NCI-H2227 (cell line): Measurements from ENCODE around the gene RECK.

Experiments
- DNase-seq: peaks from one replicate; lab custom pipeline; 2025; ENCODE audit not compliant: unreplicated experiment; lab: John Stamatoyannopoulos, UW

The RECK gene

DNA sequence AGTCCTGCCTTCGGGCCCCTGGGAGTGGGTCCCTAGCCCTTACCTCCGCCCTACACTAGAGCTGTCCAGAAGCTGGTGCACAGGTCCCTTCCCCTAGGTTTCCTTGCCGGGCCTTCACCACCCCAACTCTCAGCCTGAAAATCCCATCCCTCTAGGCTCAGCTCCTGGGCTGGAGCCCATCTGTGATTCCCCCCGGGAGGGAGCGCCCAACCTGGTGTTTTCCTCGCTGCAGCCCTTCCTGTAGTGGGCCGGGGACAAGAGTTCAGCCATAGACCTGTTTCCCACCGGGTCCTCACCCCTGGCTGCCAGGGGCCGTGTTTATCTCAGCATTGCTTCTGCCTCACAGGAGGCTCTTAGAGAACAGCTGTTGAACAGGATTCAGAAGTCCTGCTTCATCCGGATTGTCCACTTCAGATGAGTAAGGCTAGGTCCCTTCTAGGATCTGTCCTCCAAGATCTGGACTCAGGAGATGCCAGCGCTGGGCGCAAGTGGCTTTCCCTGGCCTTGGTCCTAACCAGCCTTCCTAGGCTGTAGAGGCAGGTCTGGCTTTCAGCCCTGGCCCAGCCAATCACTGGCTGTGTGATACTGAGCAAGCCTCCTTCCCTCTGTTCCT, 100.8 kb downstream of the RECK start:
- no peak for DNase-seq

DNA sequence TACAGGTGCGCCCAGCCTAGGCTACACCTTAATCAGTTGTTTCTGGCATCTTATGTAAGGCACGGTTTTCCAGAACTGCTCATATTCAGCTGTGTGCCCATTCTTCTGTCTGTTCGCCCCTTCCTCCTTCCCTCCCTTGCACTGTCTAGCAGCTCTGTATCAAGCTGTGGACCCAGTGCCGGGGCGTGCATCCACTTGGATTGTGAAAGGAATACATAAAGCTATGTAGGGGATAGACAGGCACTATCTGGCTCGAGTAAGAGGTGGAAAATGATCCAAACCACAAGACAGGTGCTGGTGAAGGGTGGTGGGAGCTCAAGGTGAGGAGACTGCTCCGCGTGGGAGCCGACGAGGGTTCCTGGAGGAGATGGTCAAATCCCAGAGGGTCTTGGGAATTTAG, 101.8 kb downstream of the RECK start:
- no peak for DNase-seq

DNA sequence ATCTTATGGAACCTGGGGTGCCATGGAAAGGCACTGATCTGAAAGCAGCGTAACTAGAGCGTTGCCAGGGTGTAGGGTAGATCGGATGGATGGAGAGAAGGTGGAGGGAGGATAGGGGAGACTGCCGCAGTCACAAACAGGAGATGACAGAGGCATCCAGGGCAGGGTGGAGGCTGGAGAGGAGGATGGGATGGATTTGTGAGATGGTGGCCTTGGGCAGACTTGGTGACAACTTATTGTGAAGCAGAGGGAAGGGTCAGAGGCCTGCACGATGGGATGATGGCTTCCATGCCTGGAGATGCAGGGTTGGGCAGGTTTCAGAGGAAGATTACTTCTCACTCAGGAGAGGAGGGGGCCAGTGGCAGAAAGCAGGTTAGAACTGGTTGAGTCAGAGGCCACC, 102.2 kb downstream of the RECK start:
- DNase-seq = no peak

DNA sequence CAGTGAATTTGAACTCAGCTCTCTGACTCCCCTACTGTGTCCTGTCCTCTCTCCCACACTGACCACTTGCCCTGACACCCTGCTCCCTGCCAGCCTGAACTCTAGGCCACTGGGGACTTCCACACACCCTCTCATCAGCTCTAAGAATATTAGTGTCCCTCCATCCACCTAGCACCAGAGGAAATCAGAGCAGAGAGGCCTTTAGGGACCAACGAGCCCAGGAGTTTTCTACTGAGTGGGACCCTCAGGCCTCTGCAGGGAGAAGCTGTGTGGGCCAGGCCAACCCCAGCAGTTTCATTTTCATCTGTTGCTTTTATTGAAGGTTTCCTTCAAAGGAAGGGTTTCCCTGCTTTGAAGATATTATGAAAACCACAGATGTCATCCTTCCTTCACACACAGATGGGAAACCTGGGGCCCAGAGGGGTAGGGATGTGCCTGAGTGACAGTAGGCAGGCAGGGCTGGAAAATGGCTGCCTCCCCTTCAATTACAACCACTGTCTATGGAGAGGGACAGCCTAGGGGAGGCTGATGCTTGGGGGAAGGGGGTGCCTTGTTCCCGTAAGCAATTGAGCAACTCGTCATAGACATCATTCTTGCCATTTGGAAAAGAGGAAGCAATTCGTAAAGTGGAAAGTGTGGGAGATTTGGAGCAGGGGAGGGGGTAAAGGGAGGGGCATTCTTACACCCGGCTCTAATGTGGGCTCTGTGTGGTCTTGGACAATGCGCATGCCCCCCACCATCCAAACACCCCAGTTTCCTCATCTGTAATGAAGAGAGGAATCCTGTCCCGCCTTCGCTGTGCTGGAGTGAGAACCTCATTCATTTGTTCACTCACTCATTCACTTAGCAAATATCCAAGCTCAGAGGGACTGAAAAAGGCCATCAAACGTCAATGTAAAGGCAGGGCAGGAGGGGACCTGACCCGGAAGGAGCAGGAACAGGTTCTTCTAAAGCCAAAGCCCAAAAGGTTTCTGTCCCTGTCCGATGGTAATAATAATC, 103.7 kb downstream of the RECK start:
- DNase-seq = no peak

DNA sequence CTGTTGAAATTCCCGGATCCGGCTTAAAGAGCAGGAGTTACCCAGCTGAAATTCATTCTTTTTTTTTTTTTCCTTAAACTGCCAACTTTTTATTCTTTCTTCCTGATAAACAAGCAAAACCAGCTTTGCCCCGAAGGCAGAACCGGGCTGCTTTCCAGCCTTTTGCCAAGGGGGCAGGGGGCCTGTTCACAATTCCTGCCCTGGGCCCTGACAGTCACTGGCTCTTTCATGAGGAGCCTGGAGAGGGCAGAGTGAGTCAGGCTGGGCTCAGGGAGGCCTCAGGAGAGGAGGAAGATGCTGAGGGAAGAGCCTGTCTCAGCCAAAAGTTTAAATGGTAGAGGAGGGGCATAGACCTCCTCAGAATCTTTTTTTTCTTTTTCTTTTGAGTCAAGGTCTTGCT, 104.6 kb downstream of the RECK start:
- DNase-seq = no peak

DNA sequence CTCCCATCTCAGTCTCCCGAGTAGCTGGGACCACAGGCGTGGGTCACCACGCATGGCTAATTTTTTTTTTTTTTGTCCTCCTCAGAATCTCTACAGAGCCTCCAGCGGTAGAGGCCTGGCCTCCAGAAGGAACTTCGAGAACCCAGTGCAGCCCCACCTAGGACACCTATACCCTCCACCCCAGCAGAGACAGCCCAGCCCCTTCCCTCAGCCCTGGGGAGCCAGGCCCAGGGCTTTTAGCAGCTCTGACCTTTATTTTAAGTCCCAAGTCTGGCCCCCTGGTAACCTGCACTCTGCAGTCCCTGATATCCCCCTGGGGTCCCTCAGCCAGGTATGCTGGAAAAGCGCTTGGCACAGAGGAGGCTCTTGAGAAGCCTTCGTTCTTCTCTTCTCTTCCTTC, 105.0 kb downstream of the RECK start:
- no peak for DNase-seq

DNA sequence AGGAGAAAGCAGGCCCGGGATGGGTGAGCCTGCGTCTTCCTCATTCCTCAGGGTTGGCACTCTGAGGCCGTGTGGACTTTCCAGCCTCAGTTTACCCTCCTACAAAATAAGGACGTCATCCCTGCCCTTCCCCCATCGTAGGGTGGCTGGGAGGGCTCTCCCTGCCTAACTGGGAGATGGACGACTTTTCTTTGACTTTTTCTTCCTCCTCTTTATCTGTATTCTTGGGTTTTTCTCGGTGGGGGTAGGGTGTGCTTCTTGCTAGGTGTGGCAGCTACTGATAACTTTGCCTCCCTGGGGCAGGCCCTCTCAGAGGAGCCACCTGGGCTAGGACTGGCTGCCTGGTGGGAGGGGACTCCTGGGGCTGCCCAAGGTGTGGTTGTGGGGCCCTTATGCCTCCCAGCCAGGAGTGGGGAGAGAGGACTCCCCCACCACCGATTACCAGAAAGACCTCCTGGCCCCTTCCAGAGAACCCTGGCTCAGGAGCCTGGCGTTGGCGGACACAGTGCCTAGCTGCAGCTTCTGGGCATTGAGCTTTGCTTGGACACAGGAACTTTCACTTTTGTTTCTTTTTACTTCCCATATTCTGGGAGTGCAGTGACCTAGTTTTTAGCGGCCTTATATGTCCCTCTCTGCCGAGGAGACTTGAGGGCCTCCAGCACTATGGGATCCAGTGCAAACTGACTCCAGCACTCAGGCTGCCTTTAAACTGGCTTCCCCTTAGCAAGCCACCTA, 106.0 kb downstream of the RECK start:
- DNase-seq = no peak

DNA sequence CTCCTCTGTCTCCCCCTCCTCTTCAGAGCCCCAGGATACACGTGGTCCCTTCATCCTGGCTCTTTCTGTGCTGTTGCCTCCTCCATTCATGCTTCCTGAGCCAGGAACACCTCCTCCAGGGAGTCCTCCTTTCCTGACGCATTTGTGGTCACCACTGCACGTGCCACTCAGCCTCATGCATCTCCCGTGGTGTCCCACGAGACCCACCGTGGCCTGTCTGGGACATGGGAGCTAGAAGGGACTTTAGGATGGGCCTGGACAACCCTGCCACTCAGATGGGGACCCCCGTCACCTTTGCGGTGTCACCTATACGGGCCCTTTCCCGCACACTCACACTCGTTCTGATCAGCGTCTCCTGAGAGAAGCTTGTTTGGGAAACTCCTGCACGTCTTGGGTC, 106.5 kb downstream of the RECK start:
- no peak for DNase-seq

DNA sequence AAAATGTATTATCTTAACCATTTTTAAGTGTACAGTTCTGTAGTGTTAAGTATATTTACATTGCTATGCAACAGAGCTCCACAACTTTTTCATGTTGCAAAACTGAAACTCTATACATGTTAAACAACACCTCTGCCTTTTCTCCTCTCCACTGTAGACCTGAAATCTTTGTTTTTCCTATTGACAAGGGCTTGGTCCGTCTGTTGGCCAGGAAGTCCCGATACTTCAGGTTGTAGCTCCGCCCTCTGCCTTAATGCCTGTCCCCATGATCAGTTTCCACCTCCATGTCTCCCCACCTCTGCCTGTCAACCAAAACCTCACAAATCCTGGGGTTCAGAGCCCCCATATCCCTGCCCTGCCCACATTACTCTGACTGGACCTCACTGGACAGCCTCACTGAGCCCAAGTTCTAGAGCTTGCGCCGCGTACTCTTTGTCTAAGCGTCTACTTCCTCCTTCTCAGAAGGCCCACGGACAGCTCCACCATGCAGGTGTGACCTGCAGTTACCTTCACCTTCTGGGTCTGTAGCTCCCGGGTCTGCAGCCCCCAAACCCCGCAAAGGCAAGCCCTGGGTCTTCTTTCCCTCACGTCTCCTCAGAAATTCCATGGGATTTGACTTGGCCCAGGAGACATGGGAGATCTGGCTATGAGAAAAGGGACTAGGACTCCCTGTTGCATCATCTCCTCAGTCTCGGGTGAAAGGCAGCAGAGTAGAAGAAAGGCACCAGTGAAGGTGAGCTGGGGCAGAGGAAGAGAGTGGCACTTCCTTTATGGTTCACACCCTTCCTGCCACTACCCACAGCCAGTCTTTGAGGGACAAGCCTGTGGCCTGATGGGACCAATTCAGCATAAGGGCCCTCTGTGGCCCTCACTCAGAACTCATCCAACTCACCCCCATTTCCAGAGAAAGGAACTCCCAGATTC, 107.9 kb downstream of the RECK start:
- no peak for DNase-seq

DNA sequence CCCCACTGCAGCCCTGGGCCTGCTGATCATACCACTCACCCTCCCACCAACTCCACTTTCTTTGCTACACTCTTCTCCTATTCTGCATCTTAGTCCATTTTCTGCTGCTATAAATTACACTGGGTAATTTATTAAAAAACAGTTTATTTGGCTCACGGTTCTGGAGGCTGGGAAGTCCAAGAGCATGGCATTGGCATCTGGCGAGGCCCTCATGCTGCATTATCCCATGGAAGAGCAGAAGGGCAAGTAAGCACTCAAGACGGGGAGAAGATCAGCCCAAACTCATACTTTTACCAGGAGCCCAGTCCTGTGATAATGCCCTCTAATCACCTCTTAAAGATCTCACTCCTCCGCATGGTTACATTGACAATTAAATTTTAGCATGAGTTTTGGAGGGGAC, 109.3 kb downstream of the RECK start:
- no peak for DNase-seq

DNA sequence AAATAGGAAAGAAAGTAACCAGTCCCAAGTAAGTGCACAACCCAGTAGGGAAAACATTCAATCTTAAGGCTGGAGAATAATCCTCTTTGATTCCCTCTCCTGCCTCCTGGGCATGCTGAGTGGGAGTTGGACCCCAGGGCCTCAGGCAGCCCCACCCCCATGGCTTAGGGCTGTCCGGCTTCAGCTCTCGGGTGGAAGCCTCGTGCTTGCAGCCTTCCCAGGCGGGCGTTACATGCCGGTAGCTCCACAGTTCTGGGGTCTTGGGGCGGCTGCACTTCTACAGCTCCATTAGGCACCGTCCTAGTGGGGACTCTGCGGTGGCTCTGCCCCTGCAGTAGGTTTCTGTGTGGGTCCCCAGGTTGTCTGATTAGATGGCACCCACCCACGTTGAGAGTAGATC, 109.9 kb downstream of the RECK start:
- no peak for DNase-seq

DNA sequence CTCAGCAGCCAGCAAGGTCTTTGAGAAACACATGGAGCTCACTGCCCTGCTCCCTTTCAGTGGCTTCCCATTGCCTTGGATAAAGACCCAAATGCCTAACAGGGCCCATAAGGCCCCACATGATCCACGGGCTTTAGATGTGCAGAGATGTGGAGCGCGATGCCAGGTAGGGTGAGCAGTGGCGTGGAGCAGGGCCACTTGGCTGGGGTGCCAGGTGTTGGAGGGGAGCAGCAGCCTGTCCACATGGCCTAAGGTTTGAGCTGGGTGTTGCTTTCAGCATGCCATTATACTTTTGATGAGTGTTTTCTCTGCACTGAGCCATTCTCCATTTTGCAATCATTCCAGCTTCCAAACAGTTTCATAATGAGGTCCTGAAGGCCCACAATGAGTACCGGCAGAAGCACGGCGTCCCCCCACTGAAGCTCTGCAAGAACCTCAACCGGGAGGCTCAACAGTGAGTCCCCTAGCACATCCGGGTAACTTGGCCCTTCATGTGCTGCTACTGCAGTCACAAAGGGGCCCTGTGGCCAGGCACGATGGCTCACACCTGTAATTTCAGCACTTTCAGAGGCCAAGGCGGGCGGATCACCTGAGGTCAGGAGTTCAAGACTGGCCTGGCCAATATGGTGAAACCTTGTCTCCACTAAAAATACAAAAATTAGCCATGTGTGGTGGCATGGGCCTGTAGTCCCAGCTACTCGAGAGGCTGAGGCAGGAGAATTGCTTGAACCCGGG, 110.9 kb downstream of the RECK start:
- no peak for DNase-seq

DNA sequence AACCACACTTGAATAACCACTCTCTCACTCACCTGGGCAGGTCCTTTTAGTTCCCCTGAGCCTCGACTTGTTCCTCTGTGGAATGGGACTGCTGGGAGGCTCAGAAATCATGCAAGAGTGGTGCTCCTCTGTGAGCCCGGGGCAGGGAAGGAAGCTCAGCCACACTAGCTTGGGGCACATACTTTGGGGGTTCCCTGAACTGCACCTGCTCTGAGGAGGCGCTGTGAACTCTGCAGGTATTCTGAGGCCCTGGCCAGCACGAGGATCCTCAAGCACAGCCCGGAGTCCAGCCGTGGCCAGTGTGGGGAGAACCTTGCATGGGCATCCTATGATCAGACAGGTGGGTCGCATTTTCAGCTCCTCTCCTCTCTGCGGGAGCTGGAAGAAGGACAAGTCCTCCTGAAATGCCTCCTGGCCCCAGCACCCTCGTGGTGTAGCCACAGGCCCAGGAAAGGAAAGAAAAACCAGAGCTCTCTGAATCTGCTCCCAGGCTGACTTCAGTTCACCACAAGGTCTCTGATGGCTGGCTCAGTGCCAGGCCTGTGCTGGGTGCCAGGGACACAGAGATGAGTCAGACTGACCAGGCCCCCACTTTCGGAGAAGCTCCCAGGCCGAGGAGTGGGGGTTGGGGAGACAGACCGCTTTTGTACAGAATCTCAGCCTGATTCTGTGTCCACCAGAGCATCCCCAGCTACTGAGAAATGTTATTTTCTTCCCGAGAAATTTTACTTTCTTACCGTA, 111.8 kb downstream of the RECK start:
- peak; percentile 19 for DNase-seq

DNA sequence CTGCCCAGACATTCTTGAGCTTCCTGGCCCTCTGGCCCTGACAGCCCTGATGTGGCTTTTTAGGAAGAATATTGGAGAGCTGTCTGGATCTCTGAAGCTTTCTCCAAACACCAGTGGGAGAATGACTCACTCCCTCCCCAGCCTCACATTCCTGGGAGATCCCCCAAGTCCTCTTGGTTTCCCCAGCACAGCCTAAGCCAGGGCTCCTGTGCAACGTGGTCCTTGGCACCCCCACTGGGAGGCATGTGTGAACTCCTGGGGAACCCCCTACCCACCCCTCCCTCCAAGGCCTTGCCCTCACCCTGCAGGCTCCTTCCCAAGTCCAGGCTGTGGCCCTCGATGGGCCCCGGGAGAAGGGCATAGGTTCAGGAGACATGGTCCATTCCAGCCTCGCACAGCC, 112.5 kb downstream of the RECK start:
- DNase-seq = no peak

DNA sequence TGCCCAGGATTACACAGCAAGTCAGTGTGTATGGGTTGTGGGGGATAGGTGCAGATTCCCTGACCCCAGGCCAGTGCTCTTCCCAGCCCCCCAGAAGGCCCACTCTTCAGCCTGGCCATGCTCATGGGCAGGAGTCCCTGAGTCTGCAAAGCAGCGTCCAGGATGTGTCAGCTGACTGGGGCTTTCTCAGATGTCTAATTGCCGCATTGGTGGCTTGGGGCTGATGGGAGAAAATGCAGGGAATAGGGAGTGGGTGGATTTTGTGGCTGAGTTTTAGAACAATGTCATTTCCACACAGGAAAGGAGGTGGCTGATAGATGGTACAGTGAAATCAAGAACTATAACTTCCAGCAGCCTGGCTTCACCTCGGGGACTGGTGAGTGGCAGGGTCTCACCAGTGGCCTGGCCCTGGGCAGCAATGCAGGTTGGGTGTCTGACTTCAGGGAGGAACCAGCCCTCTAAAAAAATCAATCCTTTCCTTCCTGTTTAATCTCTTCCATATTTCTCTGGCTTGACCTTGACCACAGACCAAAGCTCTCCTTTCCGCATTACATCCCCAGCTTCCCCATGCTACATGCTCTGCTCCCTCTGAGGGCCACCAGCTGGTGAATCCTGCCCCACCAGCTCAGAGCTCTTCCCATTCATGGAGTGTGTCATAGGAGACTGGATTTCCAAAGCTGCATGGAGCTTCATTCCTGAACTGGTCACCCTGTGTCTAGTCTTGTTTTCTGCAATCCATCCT, 114.0 kb downstream of the RECK start:
- no peak for DNase-seq

DNA sequence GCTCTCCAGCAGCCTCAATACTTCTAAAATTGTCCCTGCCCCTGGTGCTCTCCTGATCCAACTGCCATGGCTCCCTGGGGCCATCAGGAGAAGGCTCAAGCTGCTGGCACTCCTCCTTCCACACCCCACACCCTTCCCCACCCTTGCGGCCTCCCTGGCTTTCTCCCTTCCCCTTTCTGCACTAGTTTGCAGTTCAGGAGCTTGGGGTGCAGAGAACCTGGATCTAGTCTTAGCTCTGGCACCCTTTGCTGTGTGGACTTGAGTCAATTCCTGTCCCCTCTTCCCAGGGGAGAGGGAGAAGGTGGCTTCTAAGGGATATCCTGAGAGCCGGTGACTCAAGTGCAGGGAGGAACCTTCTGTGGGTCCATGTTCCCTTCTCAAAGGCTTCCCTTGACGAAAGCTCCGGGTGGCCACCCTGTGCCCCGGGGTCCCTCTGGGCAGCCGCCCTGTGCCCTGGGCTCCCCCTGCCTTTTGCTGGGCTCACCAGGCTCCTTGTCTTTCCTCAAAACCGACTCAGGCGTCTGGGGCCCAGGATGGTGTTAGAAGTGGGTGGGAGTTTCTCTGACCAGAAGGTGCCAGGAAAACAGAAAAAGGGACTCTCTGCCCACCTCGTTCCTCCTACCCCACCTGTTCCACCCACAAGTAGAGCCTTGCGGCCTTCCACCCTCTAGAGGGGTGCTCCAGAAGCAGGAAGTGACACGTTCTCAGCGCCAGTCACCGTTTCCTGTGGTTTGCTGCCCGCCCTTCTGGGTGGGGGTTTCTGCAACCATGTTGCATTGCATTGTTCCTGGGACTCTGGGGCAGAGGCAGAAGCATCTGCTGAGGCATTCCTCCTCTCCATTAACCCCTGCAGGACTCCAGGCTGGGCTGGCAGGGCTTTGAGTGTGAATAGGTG, 114.8 kb downstream of the RECK start:
- no peak for DNase-seq

DNA sequence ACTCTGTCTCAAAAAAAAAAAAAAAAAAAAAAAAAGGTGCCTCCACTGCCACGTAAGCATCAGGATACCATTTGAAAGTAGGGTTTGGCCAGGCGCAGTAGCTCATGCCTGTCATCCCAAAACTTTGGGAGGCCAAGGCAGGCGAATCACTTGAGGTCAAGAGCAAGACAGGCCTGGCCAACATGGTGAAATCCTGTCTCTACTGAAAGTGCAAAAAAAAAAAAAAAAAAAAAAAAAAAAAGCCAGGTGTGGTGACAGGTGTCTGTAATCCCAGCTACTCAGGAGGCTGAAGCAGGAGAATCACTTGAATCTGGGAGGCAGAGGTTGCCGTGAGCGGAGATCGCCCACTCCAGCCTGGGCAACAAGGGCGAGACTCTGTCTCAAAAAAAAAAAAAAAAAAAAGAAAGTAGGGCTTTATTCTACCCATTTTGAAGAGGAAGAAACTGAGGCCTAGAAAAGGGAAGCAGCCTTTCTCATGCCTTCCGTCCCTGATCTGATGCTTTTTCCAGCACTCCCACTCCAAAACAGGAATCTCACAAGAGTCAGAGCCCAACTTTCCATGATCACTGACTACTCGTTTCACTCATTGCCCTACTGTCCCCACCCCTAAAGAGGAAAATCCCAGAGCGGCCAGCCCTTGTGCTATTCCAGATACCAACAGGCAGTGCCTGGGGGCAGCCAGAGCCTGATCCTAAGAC, 116.2 kb downstream of the RECK start:
- no peak for DNase-seq
